GM18505 (cell line): ENCODE data around the gene ZNRF3.

Experiments
- ATAC-seq: cut with Tn5 transposase; IDR thresholded peaks from one replicate; pipeline ENCODE4 v1.9.1; 2021; ENCODE audit not compliant: unreplicated experiment
- POLR2A ChIP-seq: IDR thresholded peaks from 4 replicates; pipeline ENCODE4 v1.6.1; 2011; ENCODE audit warnings: borderline replicate concordance; ENCODE audit not compliant: insufficient read depth, insufficient read length; ENCODE audit errors: extremely low read depth

Gene ZNRF3

GRCh38 chr22:28973352-28973751 lies 90.0 kb downstream of the ZNRF3 start:
- TF ChIP-seq POLR2A: no peak
- ATAC-seq: no peak

DNA sequence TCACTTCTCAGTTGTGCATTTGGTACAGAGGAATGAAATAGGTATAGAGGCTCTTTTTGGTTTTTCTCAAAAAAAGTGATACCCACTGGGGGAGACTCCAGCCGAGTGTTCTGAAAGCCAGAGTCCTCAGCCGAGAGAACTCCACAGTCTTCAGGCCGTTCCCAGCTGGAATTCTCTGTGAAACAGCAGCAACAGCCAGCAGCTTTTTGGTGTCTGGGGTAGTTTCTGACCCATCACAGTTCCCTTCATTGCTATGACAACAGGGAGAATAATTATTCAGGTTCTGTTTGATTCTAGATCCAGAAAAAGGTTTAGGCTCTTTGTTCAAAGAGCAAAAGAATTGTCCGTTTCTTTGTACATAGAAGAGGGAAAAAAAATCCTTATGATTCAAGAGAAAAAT lies 93.7 kb downstream of the ZNRF3 start:
- no peak for ATAC-seq
- TF ChIP-seq POLR2A: no peak

DNA sequence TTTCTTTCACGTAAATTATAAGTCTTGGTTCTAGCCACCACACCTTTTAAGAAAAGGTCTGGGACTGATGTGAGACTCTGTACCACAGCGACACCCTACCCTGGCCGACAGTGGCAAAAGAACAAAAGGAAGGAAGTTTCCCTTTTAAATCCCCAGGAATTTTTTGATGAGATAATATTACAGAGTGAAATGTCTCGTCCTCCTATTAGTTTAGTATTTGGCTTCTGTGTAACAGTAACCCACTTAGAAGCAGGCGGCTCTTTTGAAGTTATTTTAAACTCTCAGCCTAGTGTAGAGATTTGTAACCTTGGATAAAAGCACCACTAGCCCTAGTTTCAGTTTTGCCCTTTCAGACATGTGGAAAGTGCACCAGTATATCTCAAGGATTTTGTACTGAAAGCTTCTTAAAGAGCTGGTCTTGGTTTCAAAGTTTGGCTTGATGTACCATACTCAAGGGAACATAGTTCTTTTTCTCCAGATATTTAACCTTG lies 94.2 kb downstream of the ZNRF3 start:
- ATAC-seq: no peak
- no peak for TF ChIP-seq POLR2A

DNA sequence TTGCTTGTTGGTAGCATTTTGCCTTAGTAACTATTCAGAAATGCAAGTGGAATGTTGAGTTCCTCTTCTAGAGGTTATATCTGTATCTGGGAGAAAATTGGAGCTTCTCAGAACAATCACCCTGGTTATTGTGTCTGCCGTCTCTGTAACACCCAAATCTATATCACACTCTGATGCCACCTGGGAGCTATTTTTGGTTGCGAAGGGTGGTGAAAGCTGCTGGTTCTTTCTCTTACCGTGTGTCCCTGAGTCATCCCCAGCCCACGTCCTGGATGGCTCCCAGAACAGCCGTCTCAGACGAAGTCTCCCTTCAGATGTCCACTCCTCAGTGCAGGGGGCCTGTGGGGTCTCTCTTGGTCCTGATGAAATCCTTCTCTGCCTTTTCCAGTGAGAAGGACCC lies 94.8 kb downstream of the ZNRF3 start:
- ATAC-seq: no peak
- no peak for TF ChIP-seq POLR2A

GRCh38 chr22:28978863-28979796 lies 95.8 kb downstream of the ZNRF3 start:
- no peak for ATAC-seq

DNA sequence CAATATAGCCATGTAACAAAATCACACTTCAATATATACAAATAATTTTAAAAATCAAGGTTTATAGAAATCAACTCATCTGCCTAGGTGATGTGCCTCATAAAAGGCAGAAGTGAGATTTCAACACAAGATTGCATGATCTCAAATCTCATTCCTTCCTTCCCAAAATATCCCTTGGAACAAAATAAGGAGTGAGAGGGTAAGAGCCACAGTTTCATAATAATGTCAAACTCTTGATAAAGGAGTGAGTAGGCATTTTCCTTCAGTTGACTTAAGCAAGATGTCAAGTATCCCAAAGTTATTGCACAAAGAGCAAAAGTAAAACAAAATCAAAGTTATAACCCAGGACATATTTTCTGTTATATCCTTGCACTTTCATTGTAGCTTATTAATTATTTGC lies 97.0 kb downstream of the ZNRF3 start:
- no peak for ATAC-seq
- TF ChIP-seq POLR2A: no peak

More at GRCh38 chr22:28978863-28979796, 95.8 kb downstream of the ZNRF3 start:
- no peak for TF ChIP-seq POLR2A

GRCh38 chr22:28981818-28982499 lies 98.6 kb downstream of the ZNRF3 start:
- no peak for ATAC-seq
- no peak for TF ChIP-seq POLR2A

DNA sequence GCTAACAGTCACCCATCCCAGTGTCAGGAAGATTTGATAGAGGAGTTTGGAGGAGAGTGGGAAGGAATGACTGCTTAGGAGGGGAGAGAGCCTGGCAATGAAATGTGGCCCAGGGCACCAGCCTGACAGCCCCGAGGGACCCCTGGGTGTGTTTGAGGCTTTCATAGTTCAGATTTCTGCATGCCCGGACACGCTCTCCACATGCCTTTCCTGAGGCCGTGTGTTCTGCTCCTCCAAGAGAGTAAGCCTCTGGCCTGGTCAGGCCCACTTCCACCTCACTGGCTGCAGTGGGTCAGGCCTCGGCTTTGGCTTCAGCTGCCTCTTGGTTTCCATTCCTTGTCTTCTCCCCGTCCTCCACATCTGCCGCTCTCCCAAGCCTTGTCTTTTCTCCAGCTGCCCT lies 99.8 kb downstream of the ZNRF3 start:
- ATAC-seq: no peak
- TF ChIP-seq POLR2A: no peak

GRCh38 chr22:28983788-28984441 lies 100.5 kb downstream of the ZNRF3 start:
- no peak for ATAC-seq
- no peak for TF ChIP-seq POLR2A

- no peak for ATAC-seq
- TF ChIP-seq POLR2A: no peak
These were observed 101.2 kb downstream of the ZNRF3 start for GRCh38 chr22:28984482-28985158.

GRCh38 chr22:28985581-28986290 lies 102.4 kb downstream of the ZNRF3 start:
- ATAC-seq: no peak
- no peak for TF ChIP-seq POLR2A

- TF ChIP-seq POLR2A: no peak
- no peak for ATAC-seq
These were observed 103.0 kb downstream of the ZNRF3 start for GRCh38 chr22:28986366-28986765.
